Measurements from ENCODE around the gene ZCRB1. TPM values are rescaled to one million over a fixed set of nuclear protein-coding genes. Genes with fewer than 3 reads are reported as not detected.

Gene ZCRB1, protein sequence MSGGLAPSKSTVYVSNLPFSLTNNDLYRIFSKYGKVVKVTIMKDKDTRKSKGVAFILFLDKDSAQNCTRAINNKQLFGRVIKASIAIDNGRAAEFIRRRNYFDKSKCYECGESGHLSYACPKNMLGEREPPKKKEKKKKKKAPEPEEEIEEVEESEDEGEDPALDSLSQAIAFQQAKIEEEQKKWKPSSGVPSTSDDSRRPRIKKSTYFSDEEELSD
- 59.4 and 65.2 TPM in 2 replicates for total RNA-seq
- long read RNA-seq, transcript ZCRB1-201 (8 exons, 1,827 nt) = major isoform, 5 of 16 reads
- long read RNA-seq, partial matches to known transcripts = 9 of 16 reads
- long read RNA-seq, other reads (novel, unspliced or antisense) = 1 of 16 reads

DNA sequence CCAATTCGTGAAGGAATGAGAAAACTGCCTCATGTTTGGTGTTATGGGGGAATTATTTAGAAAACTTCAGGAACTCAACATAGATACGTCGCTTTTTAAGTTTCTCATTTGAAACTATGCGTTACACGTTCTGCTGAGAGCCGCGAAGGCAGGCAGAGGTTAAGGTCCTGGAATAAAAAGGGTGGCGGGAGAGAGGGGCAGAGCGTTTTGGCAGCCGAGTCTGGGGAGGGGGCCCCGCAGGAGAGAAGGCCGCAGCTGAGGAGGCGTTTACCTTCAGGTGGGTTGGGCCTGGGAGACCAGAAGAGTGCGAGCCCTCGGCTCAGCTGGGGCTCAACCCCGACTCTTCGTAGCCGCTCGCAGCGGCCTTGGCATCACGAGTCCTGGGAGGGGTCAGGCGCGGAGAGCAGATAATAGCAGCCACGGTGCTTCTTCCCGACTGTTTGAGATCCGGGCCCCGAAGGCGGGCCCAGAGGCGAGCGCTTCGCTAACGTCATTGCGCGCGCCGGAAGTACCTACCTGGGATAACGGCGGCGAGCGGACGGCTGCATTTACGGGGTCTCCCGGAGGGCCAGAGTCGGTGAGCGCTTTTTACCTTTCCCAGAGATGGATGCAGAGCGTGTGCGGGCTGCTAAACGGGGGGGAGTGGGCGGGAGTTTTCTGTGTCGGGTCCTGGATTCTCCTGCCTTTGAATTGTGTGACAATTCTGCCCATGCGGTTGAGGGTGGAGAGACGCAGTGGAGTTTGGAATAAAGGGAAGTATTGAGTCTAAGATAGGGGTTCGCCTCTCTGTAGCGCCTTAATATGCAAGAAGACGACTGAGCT, at the start of gene ZCRB1, which contains the start of gene PPHLN1:
Gene ZCRB1, minus strand, starts transcription at position 442 of the 822 bp plus-strand sequence. CDS start 1,992 bp downstream, outside the sequence.
Gene PPHLN1, plus strand, starts transcription at position 515 of the 822 bp plus-strand sequence. CDS start 9,736 bp downstream, outside the sequence.
- peak within 1 kb of the TSS; percentile 95 for H3K4me3 Mint-ChIP-seq
- H3K4me1 Mint-ChIP-seq = peaks cover 42% of the 10 kb centered on the region
- H3K27me3 Mint-ChIP-seq (ENCODE audit: low read depth) = no peaks in the 10 kb centered on the region
- DNase-seq (ENCODE audit: low read depth, low spot score) = peak; percentile 65
- H3K27ac Mint-ChIP-seq (ENCODE audit: unreplicated experiment) = peak within 1 kb of the TSS; percentile 99
- TF ChIP-seq, protein P1, sequence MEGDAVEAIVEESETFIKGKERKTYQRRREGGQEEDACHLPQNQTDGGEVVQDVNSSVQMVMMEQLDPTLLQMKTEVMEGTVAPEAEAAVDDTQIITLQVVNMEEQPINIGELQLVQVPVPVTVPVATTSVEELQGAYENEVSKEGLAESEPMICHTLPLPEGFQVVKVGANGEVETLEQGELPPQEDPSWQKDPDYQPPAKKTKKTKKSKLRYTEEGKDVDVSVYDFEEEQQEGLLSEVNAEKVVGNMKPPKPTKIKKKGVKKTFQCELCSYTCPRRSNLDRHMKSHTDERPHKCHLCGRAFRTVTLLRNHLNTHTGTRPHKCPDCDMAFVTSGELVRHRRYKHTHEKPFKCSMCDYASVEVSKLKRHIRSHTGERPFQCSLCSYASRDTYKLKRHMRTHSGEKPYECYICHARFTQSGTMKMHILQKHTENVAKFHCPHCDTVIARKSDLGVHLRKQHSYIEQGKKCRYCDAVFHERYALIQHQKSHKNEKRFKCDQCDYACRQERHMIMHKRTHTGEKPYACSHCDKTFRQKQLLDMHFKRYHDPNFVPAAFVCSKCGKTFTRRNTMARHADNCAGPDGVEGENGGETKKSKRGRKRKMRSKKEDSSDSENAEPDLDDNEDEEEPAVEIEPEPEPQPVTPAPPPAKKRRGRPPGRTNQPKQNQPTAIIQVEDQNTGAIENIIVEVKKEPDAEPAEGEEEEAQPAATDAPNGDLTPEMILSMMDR (conservative IDR thresholded peaks at IDR 0.05) = no peak
- peaks cover 4% of the 10 kb centered on the region for H3K36me3 Mint-ChIP-seq (ENCODE audit: low read depth)
- no peaks in the 10 kb centered on the region for H3K9me3 Mint-ChIP-seq

DNA sequence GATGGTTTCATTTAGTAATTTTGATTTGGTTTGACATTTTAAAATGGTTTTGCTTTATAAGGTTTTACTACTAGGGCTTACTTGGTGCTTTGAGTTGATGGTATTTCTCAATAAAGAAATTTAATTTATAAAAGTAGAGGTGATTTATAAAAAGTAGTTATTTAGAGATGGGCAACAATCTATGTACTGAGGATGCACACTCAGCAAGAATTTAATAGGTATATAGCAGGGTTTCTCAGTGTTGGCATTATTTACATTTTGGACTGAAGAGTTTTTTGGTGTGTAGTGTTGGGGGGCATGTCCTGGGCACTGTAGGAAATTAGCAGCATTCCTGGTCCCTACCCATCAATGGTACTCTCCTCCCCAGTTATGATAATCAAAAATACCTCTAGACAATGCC, 47.8 kb upstream of the ZCRB1 start:
- Mint-ChIP-seq H3K4me1 (peaks cover 4% of the 10 kb centered on the region), H3K4me3 (no peak overlapping the region), H3K27ac (ENCODE audit: unreplicated experiment) (no peak overlapping the region), H3K9me3 (no peaks in the 10 kb centered on the region), H3K36me3 (ENCODE audit: low read depth) (peaks cover 7% of the 10 kb centered on the region), H3K27me3 (ENCODE audit: low read depth) (no peaks in the 10 kb centered on the region)
- TF ChIP-seq, protein P1 (conservative IDR thresholded peaks at IDR 0.05) = no peak
- DNase-seq (ENCODE audit: low read depth, low spot score) = no peak

DNA sequence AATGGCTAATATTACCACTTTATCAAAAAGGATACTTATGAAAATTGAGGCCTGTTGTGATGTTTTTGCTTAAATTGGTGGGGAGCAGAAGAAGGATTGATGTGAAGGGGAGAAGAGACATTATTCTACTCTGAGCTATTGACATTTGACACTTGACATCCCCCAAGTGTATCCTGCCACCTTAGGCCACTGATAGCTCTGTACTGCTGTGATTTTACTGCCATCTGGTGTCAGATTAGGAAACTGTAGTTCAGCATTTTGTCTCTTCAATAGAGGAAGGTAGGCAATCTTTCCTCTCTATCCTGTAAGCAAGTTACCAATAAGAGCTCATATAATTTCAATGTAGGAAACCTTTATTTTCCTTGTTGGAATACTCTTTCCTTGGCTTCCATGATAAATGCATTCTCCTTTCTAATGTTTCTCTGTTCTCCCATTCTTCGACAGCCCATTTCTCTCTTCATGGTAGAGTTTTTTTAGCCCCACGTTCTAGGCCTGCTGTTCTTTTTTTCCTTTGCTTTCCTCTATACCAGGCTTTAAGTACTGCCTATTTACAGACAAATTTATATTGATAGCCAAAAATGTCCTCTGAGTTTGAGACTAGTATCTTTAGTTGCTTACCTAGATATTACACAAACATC, 46.4 kb upstream of the ZCRB1 start:
- Mint-ChIP-seq H3K27me3 (ENCODE audit: low read depth) (no peaks in the 10 kb centered on the region), H3K4me3 (no peak overlapping the region), H3K9me3 (no peaks in the 10 kb centered on the region), H3K27ac (ENCODE audit: unreplicated experiment) (no peak overlapping the region), H3K4me1 (peaks cover 4% of the 10 kb centered on the region), H3K36me3 (ENCODE audit: low read depth) (peaks cover 7% of the 10 kb centered on the region)
- TF ChIP-seq, protein P1 (conservative IDR thresholded peaks at IDR 0.05) = peak; percentile 84
- peak; percentile 14 for DNase-seq (ENCODE audit: low read depth, low spot score)

DNA sequence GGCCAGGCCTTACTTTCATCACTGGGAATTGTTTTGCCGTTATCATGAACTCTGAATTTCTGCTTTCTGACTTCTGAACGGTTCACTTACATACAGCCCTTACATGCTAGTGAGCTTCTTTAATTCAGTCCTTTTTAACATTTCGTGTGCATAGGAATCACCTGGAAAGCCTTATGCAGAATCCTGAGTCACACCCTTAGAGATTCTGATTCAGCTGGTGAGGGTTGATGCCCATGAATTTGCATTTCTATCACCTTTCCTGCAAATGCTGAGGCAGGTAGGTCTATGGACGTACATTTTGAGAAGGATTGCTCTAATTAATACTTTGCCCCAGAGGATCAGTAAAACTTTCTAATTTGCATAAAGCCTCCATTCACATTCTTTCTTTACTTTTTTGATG, 44.1 kb upstream of the ZCRB1 start:
- Mint-ChIP-seq H3K36me3 (ENCODE audit: low read depth) (peaks cover 4% of the 10 kb centered on the region), H3K9me3 (no peaks in the 10 kb centered on the region), H3K27ac (ENCODE audit: unreplicated experiment) (no peak overlapping the region), H3K4me1 (peaks cover 4% of the 10 kb centered on the region), H3K27me3 (ENCODE audit: low read depth) (no peaks in the 10 kb centered on the region), H3K4me3 (no peak overlapping the region)
- DNase-seq (ENCODE audit: low read depth, low spot score) = no peak
- TF ChIP-seq, protein P1 (conservative IDR thresholded peaks at IDR 0.05) = no peak

DNA sequence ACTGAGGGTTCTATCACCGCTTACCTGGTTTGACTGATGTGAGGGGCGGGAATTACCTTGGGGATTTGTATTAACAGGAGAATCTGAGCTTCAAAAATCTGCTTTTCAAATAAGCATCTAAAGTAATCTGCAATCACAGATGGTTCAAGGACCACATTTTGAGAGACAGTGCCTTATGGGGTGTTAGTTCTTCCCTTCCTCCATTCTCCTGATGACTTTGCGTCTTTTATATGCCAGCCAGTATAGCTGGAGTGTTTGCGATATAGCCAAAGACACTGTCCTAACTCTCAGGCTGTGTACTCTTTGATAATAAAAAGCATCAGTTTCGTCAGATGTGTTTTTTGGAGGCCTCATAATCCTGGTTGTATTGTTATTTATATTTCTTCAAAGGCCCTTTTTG, 39.6 kb upstream of the ZCRB1 start:
- no peak overlapping the region for H3K4me3 Mint-ChIP-seq
- H3K9me3 Mint-ChIP-seq = no peaks in the 10 kb centered on the region
- H3K27me3 Mint-ChIP-seq (ENCODE audit: low read depth) = no peaks in the 10 kb centered on the region
- TF ChIP-seq, protein P1 (conservative IDR thresholded peaks at IDR 0.05) = no peak
- H3K36me3 Mint-ChIP-seq (ENCODE audit: low read depth) = peaks cover 9% of the 10 kb centered on the region
- DNase-seq (ENCODE audit: low read depth, low spot score) = no peak
- no peak overlapping the region for H3K27ac Mint-ChIP-seq (ENCODE audit: unreplicated experiment)
- H3K4me1 Mint-ChIP-seq = no peaks in the 10 kb centered on the region

All from neural crest cell (in vitro differentiated cells).